Measurements from ENCODE around the gene JDP2.
A peak's percentile ranks its signal among the peaks of the same experiment; 100 is the strongest.

JDP2 gene

DNA sequence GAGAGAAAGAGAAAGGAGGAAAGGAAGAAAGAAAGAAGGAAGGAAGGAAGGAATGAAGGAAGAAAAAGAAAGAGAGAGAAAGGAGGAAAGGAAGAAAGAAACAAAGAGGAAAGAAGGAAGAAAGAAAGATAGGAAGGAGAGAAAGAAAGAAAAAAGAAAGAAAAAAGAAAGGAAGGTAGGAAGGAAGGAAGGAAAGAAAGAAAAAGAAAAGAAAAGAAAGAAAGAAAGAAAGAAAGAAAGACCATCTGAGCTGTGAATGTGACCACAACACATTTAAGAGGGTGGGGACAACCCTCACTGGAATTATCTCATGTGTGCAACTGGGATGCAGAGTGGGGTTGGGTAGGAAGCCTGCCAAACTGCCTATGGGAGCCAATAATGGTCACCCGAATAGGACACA is 58.5 kb downstream of the JDP2 start:
- DNase-seq = no peak

DNA sequence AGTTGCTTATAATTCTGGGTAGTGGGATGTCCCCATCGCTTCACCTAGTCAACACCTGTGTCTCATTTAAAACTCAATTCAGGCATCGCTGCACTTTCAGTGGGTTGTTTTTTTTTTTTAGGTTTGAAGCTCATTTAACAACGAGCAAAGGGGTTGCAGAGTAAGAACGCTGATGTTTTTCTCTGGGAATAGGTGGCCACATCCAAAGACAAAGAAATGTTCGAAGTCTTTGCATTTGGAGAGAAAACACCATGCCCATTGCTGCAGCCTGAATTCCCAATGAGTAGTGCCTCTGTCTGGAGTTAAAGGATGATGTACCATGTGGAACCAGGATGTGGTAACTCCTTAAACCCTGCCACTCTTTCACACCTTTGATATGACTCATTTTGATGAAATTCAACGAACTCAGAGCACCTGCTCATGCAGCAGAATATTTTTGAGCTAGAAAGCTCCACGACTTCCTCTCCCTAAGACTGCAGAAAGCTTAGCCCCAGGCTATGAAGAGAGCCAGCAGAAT is 59.4 kb downstream of the JDP2 start:
- DNase-seq = peak in 2 of 5 experiments; percentile 32 to 93

DNA sequence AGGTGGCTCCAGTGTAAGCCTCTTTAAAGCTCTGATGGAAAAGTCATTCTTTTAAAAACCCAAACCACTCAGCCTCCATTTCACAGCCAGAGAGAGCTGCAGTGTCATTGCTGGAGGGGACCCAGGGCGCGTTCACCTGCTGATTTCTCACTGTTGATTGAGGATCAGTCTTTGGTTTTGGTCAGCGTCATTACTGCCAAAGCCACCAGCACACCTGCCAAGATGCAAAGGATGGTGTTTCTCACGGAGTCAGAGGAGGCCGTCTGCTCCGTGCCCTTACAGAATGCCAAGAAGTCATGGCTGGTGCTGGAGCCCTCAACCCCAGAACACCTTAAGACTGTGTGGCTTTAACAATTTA is 61.6 kb downstream of the JDP2 start:
- peak in 1 of 5 experiments; percentile 40 for DNase-seq

DNA sequence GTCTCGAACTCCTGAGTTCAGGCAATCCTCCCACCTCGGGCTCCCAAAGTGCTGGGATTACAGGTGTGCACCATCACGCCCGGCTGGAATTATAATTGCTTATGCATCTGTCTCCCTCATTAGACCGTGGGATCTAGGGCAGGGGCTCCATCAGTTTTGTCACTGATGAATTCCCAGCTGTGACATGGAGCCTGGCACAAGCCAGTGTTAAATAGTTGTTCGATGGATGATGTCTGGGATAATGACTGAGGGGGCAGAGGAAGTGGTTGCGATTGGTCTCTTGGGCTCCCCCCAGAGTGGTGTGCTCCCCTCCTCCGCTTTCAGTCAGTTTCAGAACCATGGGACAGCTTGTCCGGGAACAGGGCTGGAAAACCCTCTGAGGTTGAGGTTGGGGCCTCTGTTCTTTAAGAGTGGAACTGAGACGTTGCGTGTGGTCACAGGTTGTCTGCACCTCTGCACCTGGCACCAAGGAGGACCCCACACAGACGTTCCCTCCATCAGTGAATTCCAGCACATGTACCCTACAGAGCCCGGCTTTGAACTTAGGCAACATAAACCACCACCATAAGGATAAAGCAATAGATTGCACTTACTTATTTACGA is 63.7 kb downstream of the JDP2 start:
- no peak for DNase-seq

DNA sequence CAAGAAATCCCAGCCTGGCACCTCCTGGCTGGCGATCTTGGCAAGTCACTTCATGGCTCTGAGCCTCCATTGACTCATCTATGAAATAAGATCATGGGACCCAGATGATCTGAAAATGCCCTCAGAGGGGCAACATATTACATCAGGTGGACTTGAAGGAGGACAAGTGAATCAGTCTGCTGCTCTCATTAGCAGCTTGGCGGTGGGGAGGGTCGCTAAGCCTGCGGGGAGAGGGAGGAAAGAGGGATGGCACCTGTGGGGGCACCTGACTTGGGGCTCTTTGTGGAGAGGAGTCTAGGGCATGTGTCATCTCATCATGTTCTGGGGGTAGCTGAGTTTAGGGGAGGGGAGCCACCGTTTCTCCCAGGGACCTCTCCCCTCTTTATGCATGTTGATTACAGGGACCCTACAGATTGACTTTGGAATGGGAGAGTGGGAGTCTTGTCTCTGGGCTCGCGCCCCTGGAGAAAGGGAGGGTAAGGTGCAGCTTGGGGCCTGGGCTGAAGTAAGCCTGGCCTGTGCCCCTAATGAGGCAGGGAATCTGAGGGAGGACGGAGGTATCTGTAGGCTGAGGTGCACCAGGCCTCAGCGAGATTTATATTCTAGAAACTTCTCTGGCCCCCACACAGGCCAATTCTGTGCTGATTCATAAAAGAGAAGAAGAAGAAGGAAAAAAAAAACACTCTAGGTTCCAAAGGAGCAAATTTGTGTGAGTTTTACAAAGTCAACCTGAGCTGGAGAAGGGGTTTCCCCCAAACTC is 65.2 kb downstream of the JDP2 start:
- no peak for DNase-seq

DNA sequence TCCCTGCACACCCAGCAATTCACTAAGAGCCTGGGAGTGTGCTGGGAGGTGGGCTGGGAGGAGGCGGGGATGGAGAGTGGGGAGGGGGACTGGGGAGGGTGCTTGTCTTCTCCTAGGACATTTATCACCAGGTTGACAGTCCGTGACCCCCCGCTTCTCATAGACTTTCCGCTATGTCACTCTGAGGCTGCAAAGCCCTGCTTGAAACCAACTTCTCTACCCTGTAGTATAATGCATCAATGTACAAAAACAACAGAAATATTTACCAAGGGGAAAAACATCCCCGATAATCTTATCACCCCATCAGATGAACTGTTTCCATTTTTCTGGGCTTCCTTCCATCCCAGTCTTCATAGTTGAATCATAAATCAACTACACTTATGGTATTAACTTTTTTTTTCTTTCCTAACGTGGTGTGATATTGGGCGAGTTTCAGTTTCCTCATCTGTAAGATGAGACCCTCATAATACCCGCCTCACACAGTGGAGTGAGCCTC is 65.8 kb downstream of the JDP2 start:
- DNase-seq = peak in 1 of 5 experiments; percentile 27

DNA sequence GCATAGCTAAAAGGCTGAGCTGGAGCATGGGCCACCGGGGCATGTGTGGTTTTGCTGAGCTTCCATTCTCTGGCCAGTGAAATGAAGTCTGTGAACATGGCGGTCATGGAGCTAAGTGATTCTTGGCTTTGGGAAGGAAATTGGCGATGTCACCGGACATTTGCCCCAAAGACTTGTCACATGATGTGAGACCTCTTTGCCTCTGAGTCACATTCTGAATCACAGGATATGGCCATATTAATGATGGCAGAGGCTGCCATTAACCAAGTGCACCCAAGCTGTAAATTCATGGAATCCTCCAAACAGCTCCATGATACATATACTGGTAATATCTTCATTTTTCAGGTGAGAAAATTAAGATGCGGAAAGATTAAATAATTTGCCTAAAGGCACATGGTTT is 67.1 kb downstream of the JDP2 start:
- no peak for DNase-seq

DNA sequence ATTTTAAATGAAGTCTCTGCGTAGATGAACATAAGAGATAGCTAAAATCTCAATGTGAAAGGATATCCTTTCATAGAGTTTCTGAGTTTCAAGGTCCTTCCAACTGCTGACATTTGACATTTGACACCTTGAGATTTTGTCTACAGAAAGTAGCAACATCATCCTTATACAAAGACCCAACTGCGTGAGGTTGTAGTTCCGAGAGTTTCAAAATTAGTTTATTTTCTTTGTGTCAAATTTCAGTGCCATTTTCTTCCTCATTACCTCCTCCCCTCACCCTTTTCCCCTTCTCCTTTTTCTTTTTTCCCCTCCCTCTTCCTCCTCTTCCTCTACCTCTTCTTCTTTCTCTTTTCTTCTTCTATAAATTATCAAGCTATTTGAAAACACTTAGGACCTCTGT is 67.6 kb downstream of the JDP2 start:
- peak in 1 of 5 experiments; percentile 83 for DNase-seq

DNA sequence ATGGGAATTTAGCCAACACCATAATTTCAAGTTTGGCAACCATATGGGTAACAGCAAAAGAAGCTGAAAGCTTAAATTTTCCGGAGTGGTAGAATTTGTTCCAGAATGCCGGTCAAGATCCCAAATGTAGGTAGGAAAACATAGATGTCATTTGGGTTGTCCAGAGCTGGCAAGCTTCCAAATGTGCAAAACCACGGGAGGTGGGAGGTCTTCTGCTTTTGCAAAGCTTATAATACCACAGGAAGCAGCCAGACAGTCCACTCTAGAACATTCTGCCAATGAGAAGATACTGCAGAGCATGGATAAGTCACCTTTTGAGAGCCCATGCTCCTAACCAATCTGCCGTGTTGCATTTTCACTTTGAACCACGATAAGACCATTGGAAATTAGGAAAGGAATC is 68.1 kb downstream of the JDP2 start:
- DNase-seq = peak in 1 of 5 experiments; percentile 43

DNA sequence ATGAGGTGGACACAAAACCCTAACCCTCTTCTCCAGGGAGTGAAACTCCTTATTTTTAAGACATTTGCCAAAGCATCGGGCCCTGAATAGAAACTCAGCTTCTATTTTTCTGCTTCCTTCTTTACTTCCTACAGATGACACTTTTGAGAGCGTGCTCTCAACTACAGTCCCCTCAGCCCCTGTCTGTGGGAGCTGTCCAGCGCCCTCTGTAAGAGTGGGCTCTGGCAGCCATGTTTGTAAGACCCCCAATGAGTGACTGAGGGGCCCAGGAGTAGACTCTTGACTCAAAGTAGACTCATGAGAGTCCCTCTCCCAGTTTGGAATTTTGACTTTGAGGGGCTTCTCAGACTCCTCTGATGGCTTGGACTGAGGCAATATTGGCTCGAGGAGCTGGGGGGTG is 68.9 kb downstream of the JDP2 start:
- DNase-seq = no peak

DNA sequence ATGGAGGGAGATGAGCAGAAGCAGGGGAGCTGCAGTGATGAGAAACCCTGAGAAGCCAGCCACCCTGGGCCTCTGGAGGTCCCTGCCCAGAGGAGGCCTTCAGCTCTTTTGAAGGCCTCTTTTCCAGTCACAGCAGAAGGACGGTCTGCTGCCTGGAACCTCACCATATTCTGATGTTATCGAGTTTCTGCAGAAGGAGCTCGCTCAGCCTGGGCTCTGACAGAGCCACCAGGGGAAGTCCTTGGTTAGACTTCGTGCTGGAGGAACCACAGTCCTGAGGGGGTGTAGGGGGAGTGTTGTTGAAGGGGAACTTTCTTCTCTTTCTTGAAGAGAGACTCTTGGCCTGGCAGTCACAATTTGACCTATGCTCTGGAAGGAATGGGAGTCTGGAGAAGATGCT is 69.4 kb downstream of the JDP2 start:
- peak in 2 of 5 experiments; percentile 27 to 98 for DNase-seq

DNA sequence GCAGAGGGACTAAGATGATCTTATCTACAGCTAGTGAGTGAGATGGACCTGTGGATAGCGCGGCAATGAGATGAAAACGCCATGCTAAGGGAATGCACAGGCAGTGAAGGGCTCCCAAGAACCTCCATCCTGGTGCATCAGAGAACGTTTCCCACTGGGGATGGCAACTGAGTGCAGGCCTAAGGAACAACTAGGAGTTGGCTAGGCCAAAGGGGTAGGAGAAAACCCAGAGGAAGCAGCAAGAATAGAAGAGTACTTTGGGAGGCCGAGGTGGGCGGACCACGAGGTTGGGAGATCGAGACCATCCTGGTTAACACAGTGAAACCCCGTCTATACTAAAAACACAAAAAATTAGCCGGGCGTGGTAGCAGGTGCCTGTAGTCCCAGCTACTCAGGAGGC is 69.9 kb downstream of the JDP2 start:
- no peak for DNase-seq

DNA sequence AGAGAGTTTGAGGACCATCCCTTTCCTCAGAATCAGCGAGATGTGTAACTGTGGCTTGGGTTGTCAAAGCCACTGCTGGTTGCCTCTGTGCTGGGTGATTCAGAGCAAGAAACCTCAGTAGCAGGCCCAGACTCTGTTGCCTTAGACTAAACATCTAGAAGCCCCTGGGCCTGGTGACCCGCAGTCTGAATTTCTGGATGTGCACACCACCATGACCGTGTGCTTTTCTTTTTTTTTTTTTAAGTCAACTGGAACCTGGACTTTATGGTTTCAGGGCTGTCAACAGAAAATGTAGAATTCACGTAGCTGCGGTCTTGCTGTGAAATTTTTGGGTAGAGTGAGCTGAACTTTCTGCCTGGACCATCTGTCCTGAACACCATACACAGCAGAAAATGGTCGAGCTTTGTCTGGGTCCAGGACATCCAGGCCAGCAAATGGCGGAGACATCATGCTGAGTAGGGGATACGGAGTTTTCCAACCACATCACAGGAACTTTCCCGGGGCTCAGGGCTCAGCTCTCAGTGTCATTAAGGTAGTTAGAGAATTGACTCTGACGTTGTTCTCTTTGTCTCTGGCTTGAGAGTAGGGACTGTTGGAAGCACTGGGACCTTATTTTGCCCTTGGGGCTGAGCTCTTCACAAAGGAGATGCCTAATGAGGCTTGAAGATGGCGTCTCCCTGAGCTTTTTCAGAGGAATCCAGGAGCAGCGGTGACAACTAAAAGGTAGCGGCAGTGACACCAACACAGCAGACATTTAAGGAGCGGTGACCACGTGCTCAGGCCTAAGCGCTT is 71.5 kb downstream of the JDP2 start:
- peak in 1 of 5 experiments; percentile 92 for DNase-seq

DNA sequence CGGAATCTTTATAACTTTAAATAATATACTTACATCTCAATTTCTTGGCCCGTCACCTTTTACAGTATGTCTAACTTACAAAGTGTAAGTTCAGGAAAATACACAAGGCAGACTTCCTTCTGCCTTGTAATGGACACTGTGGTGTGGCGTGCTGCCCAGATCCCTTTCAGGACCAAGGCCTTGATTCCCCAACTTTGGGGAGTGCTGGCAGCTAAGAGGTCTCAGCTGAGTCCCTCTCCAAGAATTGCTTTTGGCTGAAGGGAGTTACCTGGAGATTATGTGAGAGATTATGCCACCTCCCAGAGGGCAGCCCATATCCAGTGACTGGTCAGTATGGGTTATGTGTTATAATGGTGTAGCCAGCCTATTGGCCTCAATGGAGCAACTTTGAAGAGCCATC is 73.3 kb downstream of the JDP2 start:
- no peak for DNase-seq

DNA sequence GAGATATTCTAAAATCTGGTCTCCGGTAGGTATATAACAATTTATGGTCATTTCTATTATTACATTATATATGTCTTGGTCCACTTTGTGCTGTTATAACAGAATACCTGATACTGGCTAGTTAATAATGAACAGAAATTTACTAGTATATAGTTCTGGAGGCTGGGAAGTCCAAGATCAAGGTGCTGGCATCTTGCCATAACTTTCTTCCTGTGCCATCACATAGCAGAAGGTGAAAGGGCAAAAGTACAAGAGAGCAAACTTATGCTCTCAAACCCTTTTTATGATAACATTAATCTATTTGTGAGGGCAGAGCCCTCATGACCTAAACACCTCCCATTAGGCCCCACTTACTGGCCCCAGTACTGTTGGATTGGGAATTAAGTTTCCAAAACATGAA is 76.6 kb downstream of the JDP2 start:
- DNase-seq = no peak

DNA sequence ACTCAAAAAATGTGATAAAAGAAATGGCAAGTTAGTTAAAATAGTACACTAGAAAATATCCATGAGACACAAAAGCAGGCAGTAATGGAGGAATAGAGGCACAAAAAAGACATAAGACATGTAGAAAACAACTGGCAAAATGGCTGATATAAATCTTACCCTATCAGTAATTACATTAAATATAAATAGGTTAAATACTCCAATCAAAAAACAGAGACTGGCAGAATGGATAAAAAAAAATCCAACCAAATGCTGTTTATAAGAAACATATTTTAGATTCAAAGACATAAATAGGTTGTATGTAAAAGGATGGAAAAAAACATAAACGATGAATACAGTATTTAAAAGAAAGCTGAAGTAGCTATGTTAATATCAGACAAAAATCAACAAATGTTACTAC is 79.1 kb downstream of the JDP2 start:
- DNase-seq = no peak

DNA sequence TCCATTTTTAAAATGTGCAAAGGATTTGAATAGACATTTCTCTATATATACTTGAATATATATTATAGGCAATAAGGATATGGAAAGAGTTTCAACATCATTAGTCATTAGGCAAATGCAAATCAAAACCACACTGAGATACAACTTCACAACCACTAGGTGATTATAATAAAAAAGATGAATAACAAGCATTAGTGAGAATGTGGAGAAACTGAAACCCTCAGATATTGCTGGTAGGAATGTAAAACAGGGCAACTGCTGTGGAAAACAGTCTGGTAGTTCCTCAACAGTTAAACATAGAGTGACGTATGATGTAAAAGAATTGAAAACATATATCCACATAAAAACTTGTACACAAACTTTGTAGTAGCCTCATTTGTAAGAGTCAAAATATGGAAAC is 82.7 kb downstream of the JDP2 start:
- no peak for DNase-seq

DNA sequence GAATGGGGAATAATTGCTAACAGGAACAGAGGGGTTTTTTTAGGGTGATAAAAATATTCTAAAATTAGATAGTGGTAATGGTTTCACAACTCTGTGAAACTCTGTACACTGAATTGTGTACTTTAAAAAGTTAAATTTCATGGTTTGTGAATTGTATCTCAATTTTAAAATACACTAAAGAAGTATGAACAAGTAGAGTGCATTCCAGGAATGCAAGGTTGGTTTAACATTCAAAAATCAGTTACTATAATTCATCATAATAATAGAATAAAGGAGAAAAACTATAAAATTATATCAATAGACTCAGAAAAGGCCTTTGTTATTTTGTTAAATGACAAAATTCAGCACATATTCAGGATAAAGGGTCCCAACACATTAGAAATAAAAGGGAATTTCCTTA is 83.4 kb downstream of the JDP2 start:
- DNase-seq = no peak

DNA sequence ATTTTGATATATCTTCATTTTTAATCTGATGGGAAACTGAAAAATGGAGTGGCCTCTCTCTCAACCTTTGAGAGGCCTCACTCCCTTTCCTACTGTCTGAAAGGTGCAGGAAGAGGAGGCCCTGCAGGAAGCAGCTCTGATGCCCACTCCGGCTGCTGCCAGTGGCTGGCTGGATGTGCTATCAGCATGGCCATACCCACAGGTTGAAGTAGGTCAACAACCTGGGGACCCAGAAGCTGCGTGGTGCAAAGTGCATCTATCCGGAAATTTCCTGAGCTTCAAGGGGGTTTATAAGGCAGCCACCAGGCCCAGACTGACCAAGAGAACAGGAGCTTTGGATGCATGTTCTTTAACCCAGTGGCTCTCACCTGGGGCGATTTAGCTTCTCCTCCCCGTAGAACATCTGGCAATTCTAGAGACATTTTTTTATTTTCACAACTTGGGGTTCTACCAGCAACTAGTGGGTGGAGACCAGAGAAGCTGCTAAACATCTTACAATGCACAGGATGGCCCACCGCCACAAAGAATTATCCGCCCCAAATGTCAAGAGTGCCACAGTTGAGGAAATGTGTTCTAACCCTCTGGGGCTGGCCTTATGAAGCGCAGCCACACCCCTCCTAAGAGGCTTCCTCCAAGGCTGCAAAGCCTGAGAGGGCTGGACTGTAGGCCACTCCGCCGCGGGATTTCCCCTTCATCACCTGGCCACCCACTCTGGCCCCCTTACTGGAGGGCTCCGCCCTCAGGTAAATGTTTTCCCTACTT is 86.3 kb downstream of the JDP2 start:
- peak in 3 of 5 experiments; percentile 12 to 65 (median 41) for DNase-seq

DNA sequence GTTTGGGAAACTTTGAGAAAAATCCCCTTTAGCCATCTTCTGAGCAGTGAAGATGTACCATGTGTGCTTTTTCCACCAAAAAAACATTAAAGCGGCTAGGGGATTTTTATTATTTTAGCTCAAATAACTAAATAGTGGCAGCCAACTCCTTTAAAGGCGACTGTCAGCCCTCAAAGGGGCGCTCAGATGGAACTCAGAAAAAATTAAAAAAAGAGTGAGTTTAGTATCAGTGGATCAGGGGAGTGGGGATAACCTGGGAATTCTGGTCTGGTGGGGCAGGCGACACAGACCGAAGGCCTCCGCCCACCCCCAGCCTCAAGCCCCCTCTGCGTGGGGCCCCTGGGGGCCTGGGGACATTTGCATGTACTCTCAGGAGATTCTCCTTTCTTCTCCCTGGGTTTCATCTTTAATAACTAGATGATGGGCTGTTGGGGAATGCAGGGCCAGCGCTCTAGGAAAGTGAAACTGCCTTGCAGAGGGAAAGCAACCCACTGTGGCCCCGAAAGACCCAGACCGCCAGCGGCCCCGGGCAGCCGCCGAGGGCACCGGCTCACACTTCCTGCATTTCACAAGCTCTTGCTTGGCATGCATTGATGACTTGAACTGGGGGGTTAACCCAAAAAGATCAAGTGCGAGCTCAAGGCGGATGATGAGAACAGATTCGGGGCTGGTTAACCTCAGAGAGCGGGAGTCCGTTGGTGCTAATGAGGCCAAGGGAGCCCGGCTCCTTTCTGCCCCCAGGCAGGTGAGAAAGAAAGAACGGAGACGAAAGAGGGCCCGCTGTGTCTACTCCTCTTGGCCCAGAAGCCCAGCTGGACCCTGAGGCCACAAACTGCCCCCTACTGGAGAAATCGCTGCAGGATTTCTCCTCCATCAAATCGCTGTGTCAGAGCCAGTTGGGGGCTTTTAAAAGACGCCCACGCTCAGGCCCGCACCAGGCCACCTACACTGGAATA is 87.1 kb downstream of the JDP2 start:
- DNase-seq = peak in 4 of 5 experiments; percentile 25 to 89 (median 51)

DNA sequence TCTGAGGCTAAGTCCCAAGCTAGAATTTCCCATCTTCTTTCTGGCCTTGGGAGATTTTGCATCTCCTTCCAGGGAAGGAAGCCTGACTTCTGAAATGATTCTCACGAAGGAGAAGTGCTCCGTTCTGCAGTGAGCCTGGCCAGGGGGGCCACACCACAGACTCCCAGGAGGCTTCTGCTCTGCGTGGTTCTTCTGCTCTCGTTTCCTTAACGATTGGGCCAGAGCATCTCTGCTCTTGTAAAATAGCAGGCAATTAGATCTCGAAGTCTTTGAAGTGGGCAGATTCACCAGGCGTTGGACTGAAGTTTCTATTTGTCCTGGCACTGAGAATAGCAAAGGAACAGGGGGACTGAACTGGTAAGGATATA is 87.8 kb downstream of the JDP2 start:
- DNase-seq = peak in 1 of 5 experiments; percentile 58

Data from T-helper 2 cell (primary cell).